HG02840 (cell line): Measurements from ENCODE around the gene BCL7B.
"Not testable (repeated sequence)": the region's sequence is repeated elsewhere in the genome, so short reads cannot be mapped to it uniquely, and the experiment has no call there.

ENCODE experiments used
- ATAC-seq: cut with Tn5 transposase; IDR thresholded peaks from one replicate; pipeline ENCODE4 v1.9.1; 2021; ENCODE audit warnings: mild to moderate bottlenecking, moderate library complexity, moderate number of reproducible peaks; ENCODE audit not compliant: unreplicated experiment, low FRiP score

Gene BCL7B

GRCh38 chr7:73557397-73558257, at the start of gene BCL7B:
Gene BCL7B (minus strand): TSS chr7:73557690. CDS start chr7:73557578, 112 bp downstream.
- peak; percentile 50 for ATAC-seq

GRCh38 chr7:73605601-73606220, 48.2 kb upstream of the BCL7B start:
- no peak for ATAC-seq

- no peak for ATAC-seq
These were observed 45.5 kb upstream of the BCL7B start for GRCh38 chr7:73602721-73603651.

DNA sequence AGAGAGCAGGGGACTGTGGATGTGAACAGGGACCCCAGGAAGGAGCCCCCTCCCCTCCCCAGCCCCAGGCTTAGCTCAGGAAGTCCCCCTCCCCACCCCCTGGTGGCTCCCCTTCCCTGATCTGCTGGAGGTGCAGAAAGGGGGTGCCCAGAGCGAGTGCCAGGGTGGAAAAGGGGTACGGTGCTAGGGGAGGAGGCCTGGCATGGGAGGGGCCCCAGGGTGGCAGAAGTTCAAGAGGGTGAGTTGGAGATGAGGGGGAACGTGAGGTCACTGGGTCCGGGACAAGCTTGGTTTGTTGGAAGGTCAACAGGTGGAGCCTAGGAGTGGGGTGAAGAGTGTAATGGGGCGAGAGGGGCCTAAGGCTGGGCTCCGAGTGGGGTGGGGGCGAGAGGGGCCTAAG, 42.4 kb upstream of the BCL7B start:
- ATAC-seq = no peak

GRCh38 chr7:73599151-73599882, 41.8 kb upstream of the BCL7B start:
- ATAC-seq = no peak

GRCh38 chr7:73597978-73598782, 40.7 kb upstream of the BCL7B start:
- ATAC-seq = no peak

GRCh38 chr7:73596191-73597065, 38.9 kb upstream of the BCL7B start:
- no peak for ATAC-seq

DNA sequence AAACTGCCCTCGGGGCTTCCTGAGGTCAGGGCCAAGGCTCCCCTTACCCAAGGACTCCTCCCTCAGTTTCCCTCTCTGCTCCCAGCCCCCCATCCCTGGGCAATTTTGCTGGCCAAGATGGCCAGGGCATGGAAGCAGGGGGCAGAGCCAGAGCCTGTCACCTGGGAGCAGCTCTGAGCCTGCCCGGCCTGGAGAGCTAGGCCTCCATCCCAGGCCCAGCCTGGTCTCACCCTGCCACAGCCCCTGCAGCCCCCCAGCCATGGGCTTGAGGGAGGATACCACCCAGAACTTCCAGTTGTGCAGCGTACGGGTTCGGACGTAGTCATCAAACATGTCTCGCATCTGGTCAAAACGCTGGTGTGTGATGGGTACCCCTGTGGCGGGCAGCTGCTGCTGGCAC, 37.9 kb upstream of the BCL7B start:
- ATAC-seq = no peak

- ATAC-seq = no peak
These were observed 35.9 kb upstream of the BCL7B start for GRCh38 chr7:73593207-73594045.

DNA sequence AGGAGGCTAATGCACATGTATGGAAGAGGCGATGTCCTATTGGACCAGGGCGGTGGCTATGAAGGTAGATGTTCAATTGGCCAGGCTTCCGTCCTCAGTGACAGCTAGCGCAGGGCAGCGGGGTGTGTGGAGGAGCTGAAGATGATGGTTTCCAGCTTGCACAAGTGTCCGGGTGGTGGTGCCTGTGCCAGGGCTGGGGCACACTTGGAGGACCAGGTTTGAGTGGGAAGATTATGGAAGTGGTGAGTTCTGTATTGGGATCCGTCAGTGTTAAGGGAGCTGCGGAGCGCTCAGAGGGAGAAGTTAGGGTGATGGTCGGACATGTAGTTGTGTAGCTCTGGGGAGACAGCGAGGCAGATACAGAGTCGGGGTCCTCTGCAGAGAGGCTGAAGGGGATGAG, 29.4 kb upstream of the BCL7B start:
- ATAC-seq = no peak

- no peak for ATAC-seq
These were observed 27.7 kb upstream of the BCL7B start for GRCh38 chr7:73585196-73585595.

DNA sequence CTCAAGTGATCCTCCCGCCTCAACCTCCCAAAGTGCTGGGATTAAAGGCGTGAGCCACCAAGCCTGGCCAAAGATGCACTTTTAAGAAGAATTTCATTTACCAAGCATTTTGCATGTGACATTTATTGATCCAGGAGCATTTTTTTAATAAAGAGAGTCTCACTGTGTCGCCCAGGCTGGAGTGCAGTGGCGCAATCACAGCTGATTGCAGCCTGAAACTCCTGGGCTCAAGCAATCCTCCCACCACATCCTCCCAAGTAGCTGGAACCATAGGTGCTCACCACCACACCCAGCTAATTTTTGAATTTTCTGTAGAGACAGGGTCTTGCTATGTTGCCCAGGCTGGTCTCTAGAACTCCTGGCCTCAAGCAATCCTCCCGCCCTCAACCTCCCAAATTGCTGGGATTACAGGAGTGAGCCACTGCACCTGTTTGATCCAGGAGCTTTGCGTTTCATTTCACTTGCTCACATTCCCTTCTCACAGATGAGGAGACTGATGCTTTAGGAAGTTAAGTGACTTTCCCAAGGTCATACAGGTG, 25.2 kb upstream of the BCL7B start:
- no peak for ATAC-seq

- not testable (repeated sequence) for ATAC-seq
These were observed 23.5 kb upstream of the BCL7B start for GRCh38 chr7:73581006-73581405.

GRCh38 chr7:73578342-73579128, 21.0 kb upstream of the BCL7B start, which contains the start of gene TBL2:
Gene TBL2 (minus strand): TSS chr7:73578579. CDS start chr7:73578549, 30 bp downstream.
- ATAC-seq = peak; percentile 82

- ATAC-seq = peak; percentile 26
These were observed 20.3 kb upstream of the BCL7B start for GRCh38 chr7:73577627-73578341.

DNA sequence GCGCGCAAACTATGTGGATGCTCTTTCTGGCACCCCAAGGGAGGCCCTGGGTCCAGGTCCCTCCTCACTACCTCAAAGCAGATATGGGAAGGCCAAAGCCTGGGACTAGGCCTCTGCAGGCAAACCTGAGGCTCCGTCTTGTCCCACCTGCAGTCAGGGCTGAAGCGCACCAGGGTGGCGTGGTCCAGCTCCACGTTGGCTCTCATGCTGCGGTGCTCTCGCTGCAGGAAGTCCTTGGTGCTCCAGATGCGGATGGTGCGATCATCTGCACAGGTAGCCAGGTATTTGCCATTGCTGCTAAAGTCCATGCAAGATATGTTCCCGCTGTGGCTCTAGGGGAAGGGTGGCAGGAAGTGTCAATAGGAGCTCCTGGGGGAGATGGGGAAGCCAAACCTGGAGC, 16.3 kb upstream of the BCL7B start:
- ATAC-seq = no peak
